COLO668 (cell line): ENCODE results near the gene PRCD.
"Not testable (repeated sequence)": the region's sequence is repeated elsewhere in the genome, so short reads cannot be mapped to it uniquely, and the experiment has no call there.

Source experiments
- DNase-seq: peaks from one replicate; lab custom pipeline; 2025; ENCODE audit not compliant: unreplicated experiment; lab: John Stamatoyannopoulos, UW

PRCD gene

GRCh38 chr17:76525513-76525833 is 14.4 kb upstream of the PRCD start:
- DNase-seq: not testable (repeated sequence)

GRCh38 chr17:76527016-76527415 is 12.8 kb upstream of the PRCD start:
- DNase-seq: not testable (repeated sequence)

- no peak for DNase-seq
Observed at GRCh38 chr17:76527430-76528111, 12.3 kb upstream of the PRCD start.

DNA sequence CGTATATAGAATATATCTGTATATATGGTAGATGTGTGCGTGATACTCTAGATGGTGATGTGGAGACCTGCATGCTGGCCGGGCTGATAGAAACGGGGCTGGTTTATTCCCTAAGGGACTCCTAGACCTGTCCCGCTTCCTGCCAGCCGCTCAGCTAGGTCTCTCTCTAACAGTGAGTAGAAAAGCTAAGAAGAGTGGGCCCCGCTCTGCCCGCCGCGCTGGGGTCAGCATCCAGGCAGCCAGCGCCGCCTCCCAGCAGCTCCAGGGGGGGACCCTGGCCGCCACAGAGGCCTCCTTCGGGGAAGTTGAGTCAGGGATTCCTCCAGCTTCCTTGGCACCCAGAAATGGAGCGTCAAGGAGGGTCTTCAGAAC is 11.7 kb upstream of the PRCD start:
- no peak for DNase-seq

DNA sequence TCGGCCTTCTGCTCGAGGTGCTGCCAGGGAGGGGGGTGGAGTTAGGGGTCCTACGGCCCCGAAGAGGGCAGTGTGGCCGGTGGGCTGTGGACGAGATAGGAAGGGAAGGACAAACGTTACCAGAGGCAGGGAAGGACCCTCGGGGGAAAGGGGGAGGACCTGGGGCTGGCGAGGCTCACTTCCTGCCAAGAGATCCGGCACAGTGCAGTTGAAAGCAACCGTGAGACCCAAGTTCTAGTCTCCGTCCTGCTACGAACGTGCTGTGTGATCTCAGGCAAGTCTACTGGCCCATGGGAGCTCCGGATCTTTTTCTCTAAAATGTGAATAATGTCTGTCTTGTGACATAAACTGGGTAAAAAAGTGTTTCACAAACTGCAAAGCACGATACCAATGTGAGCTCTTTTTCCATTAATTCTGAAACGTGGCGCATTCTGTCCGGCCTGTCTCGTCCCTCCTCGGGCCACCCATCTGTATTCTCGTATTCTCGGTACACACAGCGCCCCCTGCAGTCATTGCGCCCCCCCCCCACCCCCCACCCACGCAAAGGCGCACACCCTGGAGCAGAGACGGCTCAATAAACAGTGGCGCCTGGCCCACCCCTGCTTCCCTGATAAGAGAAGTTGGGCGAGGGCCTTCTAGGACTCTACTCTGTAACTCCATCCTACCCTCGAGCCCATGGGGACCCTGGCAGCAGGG is 11.2 kb upstream of the PRCD start:
- DNase-seq: no peak

GRCh38 chr17:76529224-76530094 is 10.4 kb upstream of the PRCD start:
- no peak for DNase-seq

DNA sequence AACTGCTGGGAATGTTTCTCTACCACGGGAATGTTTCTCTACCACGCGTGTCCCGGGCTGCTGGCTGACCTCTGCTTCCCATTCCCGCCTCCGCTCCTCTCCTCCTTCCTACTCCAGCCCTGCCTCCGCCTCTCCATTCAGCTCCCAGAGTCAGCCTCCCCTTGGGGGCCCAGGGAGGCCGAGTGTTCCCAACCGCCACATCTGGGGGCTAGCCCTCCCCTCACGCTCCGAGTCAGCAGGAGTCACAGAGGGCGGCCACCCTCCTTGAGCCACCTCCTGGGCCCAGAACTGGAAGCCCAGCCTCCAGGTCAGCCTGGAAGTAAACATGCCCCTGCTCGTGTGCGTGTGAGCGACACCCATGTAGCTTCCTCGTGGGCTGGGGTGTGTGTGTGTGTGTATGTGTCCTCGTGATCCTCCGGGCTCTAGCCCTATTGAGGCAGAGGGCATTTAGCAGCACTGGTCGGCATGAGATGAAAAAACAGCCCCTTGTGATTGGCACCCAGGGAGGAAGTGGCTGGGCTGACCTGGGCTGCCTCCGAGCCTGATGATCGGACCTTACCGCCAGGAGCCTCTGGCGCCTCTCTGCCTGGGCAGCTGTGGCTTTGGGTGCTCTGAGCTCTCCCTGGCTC is 9.6 kb upstream of the PRCD start:
- no peak for DNase-seq

DNA sequence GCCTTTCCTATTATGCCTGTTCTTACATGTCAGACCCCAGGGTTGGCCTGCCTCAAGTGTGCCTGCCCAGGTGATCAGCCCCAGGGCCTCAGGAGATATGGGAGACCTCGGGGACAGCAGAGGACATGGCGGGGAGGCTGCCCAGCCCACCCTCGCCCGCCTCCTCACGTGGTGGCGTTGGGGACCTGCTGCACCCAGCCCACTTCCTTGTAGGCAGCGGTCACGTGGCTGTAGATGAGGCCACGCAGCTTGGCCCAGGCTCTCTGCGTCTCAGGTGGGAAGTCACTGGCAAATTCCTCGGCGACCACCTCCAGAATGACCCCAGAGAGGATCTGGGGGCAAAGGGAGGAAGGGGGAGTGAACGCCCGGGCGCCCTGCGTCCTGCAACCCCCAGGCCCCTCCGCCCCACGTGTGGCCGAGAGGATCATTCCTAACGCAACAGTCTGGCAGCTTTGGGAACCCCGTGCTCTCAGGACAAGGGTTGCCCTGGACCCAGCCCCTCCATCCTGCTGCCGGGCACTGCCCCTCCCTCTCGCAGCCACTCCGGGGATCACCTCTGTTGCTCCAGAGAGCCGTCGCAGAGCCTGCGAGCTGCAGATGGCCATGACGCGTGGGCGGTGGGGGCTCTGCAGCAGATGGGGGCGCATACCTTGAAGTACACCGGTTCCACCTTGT is 8.9 kb upstream of the PRCD start:
- DNase-seq: no peak

DNA sequence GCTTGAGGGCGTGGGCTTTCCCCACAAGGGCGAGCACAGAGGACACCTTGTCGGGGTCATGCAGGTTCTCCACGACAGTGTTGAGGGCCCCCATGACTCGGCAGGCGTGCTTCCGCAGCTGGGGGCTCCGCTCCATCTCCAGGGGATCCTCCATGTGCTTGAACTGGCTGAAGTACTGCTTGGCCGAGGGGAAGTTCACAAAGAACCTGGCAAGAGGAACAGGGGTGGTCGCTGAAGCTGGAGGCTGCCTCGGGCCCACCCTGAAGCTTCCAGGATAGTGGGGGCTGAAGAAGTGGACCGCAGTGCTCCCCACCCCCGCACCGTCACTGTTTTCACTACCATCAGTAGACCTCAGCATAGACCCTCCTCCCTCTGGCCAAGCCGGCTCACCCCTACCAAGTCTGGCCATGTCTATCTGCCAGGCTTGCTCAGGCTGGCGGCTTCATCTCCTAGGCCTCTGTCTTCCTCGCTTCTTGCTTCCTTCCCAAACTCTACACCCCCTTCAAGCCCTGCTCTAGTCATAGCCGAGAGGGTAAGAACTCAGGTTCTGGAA is 8.3 kb upstream of the PRCD start:
- DNase-seq: no peak

DNA sequence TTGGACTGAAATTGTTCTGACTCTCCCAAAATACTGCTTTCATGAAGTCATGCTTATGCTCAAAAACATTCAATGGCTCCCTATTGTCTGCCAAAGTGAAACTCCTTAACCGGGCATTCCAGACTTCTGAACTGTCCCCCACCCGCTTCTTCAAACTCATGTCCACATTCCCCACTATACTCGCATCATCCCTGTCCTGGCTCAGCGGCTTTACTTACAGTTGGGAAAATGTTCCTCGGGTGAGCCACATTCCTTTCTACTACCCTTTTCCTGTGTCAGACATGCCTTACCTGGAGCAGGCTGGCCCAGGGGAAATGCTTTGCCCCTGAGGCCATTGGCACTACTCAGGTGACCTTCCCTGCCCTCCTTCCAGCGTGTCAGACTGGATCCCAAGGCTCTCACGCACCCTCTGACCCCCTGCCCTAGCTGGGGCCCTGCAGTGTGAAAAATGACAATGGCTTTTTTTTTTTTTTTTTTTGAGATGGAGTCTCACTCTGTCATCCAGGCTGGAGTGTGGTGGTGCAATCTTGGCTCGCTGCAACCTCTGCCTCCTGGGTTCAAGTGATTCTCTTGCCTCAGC is 7.7 kb upstream of the PRCD start:
- no peak for DNase-seq

DNA sequence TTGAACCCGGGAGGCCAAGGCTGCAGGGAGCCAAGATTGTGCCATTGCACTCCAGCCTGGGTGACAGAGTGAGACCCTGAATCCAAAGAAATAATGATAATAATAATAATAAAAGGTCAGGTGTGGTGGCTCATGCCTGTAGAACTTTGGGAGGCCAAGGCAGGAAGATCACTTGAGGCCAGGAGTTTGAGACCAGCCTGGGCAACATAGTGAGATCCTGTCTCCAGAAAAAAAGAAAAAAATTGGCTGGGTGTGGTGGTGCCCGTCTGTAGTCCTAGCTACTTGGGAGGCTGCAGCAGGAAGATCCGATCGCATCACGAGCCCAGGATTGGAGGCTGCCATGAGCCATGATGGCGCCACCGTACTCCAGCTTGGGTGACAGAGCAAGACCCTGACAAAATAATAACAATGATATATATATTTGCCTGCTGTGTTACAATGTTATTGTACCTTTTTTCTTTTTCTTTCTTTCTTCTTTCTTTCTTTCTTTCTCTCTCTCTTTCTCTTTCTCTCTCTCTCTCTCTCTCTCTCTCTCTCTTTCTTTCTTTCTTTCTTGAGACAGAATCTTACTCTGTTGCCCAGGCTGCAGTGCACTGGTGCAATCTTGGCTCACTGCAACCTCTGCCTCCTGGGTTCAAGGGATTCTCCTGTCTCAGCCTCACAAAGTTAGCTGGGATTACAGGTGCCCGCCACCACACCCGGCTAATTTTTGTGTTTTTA is 6.0 kb upstream of the PRCD start:
- not testable (repeated sequence) for DNase-seq

- DNase-seq: no peak
Observed at GRCh38 chr17:76534831-76535732, 4.8 kb upstream of the PRCD start.

GRCh38 chr17:76535788-76536510 is 3.9 kb upstream of the PRCD start:
- no peak for DNase-seq

GRCh38 chr17:76536511-76537287 is 3.1 kb upstream of the PRCD start:
- no peak for DNase-seq

- no peak for DNase-seq
Observed at GRCh38 chr17:76537288-76537577, 2.6 kb upstream of the PRCD start.

DNA sequence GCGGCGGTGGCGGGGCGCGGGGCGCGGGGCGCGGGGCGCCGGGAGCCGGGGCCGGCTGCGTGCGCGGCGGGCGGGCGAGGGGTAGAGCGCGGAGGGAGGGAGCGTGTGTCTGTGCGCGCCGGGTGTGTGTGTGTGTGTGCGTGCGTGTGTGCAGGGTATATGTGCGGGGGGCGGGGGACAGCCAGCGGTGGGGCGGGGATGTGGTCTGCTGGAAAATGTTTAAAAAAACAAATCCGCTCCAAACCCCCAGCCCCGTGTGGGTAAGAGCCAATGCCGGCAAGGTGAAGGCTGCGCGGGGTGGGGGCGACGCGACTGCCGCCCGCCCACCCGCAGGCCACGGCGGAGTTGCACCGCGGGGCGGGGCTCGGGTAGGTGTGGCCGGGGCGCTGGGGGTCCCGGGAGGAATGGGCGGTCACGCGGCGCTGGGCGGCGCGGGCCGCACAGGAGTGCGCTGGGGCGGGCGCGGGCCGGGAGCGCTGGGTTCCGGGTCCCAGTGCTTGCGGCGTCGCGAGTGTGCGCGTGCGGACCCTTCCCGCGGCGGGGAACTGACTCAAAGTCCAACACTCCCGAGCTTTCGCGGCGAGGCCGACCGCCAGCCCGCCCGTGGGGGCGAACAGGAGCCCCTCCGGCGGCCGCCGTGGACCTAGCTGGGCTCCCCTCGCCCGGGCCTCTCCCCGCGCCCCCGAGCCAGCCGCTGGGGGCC is 2.1 kb upstream of the PRCD start, which contains the start of gene CYGB:
Gene CYGB (minus strand): TSS at position 132 of the 703 bp plus-strand sequence. CDS start 167 bp downstream, outside the sequence.
- DNase-seq: no peak
